ENCODE results near the gene SCAND1. TPM values are rescaled to one million over a fixed set of nuclear protein-coding genes. Genes with fewer than 3 reads are reported as not detected.

Gene SCAND1
- total RNA-seq, 1 donor from 2014 or later: 6.4 TPM

- H3K79me2 ChIP-seq (ENCODE audit: low read depth): no peaks in the 10 kb centered on the region
- TF ChIP-seq CTCF (IDR thresholded peaks at IDR 0.05) (no peak), EZH2phosphoT487 (IDR thresholded peaks at IDR 0.05) (no peak), EZH2 (IDR thresholded peaks at IDR 0.05) (no peak)
- no peak overlapping the region for H3K9ac ChIP-seq
- H3K36me3 ChIP-seq: no peaks in the 10 kb centered on the region
- DNase-seq (ENCODE audit: low spot score): no peak
- no peak overlapping the region for H3K27ac ChIP-seq
- H3K27me3 ChIP-seq: no peaks in the 10 kb centered on the region
- H3K4me3 Mint-ChIP-seq: no peak overlapping the region
- peaks cover 3% of the 10 kb centered on the region for H3K27me3 Mint-ChIP-seq (ENCODE audit: insufficient read depth, low read depth)
- H3K4me1 Mint-ChIP-seq: no peaks in the 10 kb centered on the region
- H4K20me1 ChIP-seq (ENCODE audit: low read depth): peaks cover 6% of the 10 kb centered on the region
- no peaks in the 10 kb centered on the region for H3K9me3 ChIP-seq (ENCODE audit: low read depth)
- H3F3A ChIP-seq (ENCODE audit: low read depth): no peaks in the 10 kb centered on the region
- no peak overlapping the region for H3K4me3 ChIP-seq
- H3K4me1 ChIP-seq: no peaks in the 10 kb centered on the region
- H3K9me3 Mint-ChIP-seq: no peaks in the 10 kb centered on the region
- H3K27ac Mint-ChIP-seq: no peak overlapping the region
- no peak overlapping the region for H3K4me2 ChIP-seq
- no peak overlapping the region for H2AFZ ChIP-seq (replicated peaks)
- H3K36me3 Mint-ChIP-seq: peaks cover 20% of the 10 kb centered on the region
Measured at GRCh38 chr20:35908007-35908406, 46.3 kb downstream of the SCAND1 start.

GRCh38 chr20:35907017-35907701, 47.1 kb downstream of the SCAND1 start:
- no peak for TF ChIP-seq EZH2 (IDR thresholded peaks at IDR 0.05)
- no peak for TF ChIP-seq CTCF (IDR thresholded peaks at IDR 0.05)
- H4K20me1 ChIP-seq (ENCODE audit: low read depth): peaks cover 6% of the 10 kb centered on the region
- no peaks in the 10 kb centered on the region for H3K4me1 ChIP-seq
- Mint-ChIP-seq H3K4me1 (no peaks in the 10 kb centered on the region), H3K27me3 (ENCODE audit: insufficient read depth, low read depth) (peaks cover 3% of the 10 kb centered on the region), H3K9me3 (no peaks in the 10 kb centered on the region), H3K4me3 (no peak overlapping the region), H3K36me3 (peaks cover 18% of the 10 kb centered on the region), H3K27ac (no peak overlapping the region)
- H3F3A ChIP-seq (ENCODE audit: low read depth): no peaks in the 10 kb centered on the region
- no peak overlapping the region for H3K4me3 ChIP-seq
- H3K27me3 ChIP-seq: no peaks in the 10 kb centered on the region
- H3K9ac ChIP-seq: no peak overlapping the region
- H3K79me2 ChIP-seq (ENCODE audit: low read depth): no peaks in the 10 kb centered on the region
- no peak for DNase-seq (ENCODE audit: low spot score)
- H3K4me2 ChIP-seq: no peak overlapping the region
- no peaks in the 10 kb centered on the region for H3K9me3 ChIP-seq (ENCODE audit: low read depth)
- no peaks in the 10 kb centered on the region for H3K36me3 ChIP-seq
- no peak overlapping the region for H2AFZ ChIP-seq (replicated peaks)
- H3K27ac ChIP-seq: no peak overlapping the region

GRCh38 chr20:35904982-35905663, 49.2 kb downstream of the SCAND1 start:
- TF ChIP-seq EZH2phosphoT487 (IDR thresholded peaks at IDR 0.05) (no peak), CTCF (IDR thresholded peaks at IDR 0.05) (no peak), EZH2 (IDR thresholded peaks at IDR 0.05) (no peak)
- Histone ChIP-seq H3K4me2 (no peak overlapping the region), H3K27ac (no peak overlapping the region), H3K79me2 (ENCODE audit: low read depth) (no peaks in the 10 kb centered on the region), H3K4me3 (no peak overlapping the region), H3K27me3 (no peaks in the 10 kb centered on the region), H3K9me3 (ENCODE audit: low read depth) (no peaks in the 10 kb centered on the region), H4K20me1 (ENCODE audit: low read depth) (peaks cover 6% of the 10 kb centered on the region), H3K4me1 (no peaks in the 10 kb centered on the region), H3K36me3 (no peaks in the 10 kb centered on the region), H3K9ac (no peak overlapping the region), H3F3A (ENCODE audit: low read depth) (no peaks in the 10 kb centered on the region), H2AFZ (replicated peaks) (no peak overlapping the region)
- Mint-ChIP-seq H3K36me3 (peaks cover 14% of the 10 kb centered on the region), H3K4me1 (no peaks in the 10 kb centered on the region), H3K27me3 (ENCODE audit: insufficient read depth, low read depth) (peaks cover 3% of the 10 kb centered on the region), H3K27ac (no peak overlapping the region), H3K4me3 (no peak overlapping the region), H3K9me3 (no peaks in the 10 kb centered on the region)
- DNase-seq (ENCODE audit: low spot score): no peak
